Chondrocyte (in vitro differentiated cells): Measurements from ENCODE around the gene SMCHD1. TPM values are rescaled to one million over a fixed set of nuclear protein-coding genes. Genes with fewer than 3 reads are reported as not detected.

Experiments used
- DNase-seq: peaks from one replicate; pipeline ENCODE4 v3.0.0; 2021; ENCODE audit warnings: mixed read lengths, low spot score
- H3K27ac Mint-ChIP-seq: one replicate; pipeline ENCODE4 v1.8.0; 2021; ENCODE audit warnings: mild to moderate bottlenecking, moderate library complexity, mixed read lengths; ENCODE audit not compliant: unreplicated experiment
- H3K27me3 Mint-ChIP-seq: 2 replicates; pipeline ENCODE4 v1.8.0; 2021; ENCODE audit warnings: low read depth, mixed read lengths
- H3K36me3 Mint-ChIP-seq: 2 replicates; pipeline ENCODE4 v1.8.0; 2021; ENCODE audit warnings: low read depth, mixed read lengths
- H3K4me1 Mint-ChIP-seq: 2 replicates; pipeline ENCODE4 v1.8.0; 2021; ENCODE audit warnings: low read depth, mild to moderate bottlenecking, mixed read lengths
- H3K4me3 Mint-ChIP-seq: one replicate; pipeline ENCODE4 v1.8.0; 2021; ENCODE audit warnings: mild to moderate bottlenecking, moderate library complexity, mixed read lengths; ENCODE audit not compliant: unreplicated experiment
- H3K9me3 Mint-ChIP-seq: 2 replicates; pipeline ENCODE4 v1.8.0; 2021; ENCODE audit warnings: low read depth, mixed read lengths
- CTCF ChIP-seq: fragments of 200-600 bp; sonication (generic); IDR thresholded peaks from 2 replicates; pipeline ENCODE4 v1.5.0; 2021; ENCODE audit warnings: antibody characterized with exemption, mild to moderate bottlenecking, moderate library complexity
- total RNA-seq: library from RNA; stranded (reverse); gene quantifications from 3 replicates; pipeline ENCODE4 v1.2.1, GENCODE V29; 2021

Gene SMCHD1
- total RNA-seq, 1 donor from 2014 or later: 27.3 TPM

DNA sequence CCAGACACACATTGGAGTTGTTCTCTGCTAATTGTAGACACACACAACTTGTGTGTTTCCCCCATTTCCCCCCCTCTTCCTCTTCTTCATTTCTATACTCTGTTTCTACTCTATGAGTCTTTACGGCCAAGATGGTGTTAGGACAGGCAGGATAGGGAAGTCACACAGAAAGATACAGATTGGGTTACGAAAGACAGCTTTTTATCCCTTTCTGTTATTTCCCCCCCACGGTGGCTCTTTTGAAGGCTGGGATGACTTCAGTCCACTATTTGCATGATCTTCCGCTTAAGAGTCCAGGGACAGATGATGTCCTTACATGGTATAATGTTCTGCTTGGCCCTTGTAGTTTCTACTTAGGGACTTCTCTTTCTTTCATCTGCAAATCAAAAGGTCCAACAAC is 189.6 kb downstream of the SMCHD1 start:
- no peak for DNase-seq
- TF ChIP-seq CTCF: no peak
- Mint-ChIP-seq H3K4me1 (peaks cover 16% of the 10 kb centered on the region), H3K9me3 (no peaks in the 10 kb centered on the region), H3K27ac (no peak overlapping the region), H3K27me3 (peaks cover 15% of the 10 kb centered on the region), H3K36me3 (no peaks in the 10 kb centered on the region), H3K4me3 (no peak overlapping the region)

DNA sequence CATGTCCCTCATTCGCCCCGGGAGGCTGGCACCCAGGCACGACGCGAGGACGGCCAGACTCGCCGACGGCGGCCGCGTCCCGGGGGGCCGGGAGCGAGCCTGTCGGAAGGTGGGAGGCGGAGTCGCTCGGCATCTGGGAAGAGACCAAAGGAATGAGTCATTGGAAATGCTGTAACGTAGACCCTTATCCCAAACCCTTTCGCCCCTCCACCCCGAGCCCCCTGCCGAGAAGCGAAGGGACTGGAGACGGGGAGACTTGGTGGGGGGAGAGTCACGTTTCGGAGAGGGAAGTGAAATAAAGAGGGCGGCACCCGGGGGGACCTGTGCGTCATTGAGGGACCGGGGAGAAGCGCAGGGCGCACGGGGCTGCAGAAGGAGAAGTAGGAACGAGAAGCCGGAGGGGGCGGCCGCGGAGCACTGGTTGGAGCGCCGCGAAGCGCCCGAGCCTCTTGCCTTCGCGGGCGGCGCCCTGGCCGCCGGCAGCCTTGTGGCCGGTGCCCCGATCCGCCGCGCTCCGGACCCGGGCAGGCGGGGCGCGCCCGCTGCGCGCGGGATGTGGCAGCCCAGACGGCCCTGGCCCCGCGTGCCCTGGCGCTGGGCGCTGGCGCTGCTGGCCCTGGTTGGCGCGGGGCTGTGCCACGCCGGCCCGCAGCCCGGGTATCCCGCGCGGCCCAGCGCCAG is 191.2 kb downstream of the SMCHD1 start, which contains the start of gene EMILIN2:
Gene EMILIN2 (plus strand): TSS at position 371 of the 681 bp plus-strand sequence. CDS start 183 bp downstream, at position 554.
- no peak for DNase-seq
- Mint-ChIP-seq H3K36me3 (no peaks in the 10 kb centered on the region), H3K4me3 (peak within 1 kb of the TSS; percentile 83), H3K27ac (peak within 1 kb of the TSS; percentile 77), H3K9me3 (no peaks in the 10 kb centered on the region), H3K4me1 (peaks cover 16% of the 10 kb centered on the region), H3K27me3 (peaks cover 13% of the 10 kb centered on the region)
- no peak for TF ChIP-seq CTCF

GRCh38 chr18:2847317-2848246 is 192.1 kb downstream of the SMCHD1 start:
- peaks cover 13% of the 10 kb centered on the region for H3K27me3 Mint-ChIP-seq

DNA sequence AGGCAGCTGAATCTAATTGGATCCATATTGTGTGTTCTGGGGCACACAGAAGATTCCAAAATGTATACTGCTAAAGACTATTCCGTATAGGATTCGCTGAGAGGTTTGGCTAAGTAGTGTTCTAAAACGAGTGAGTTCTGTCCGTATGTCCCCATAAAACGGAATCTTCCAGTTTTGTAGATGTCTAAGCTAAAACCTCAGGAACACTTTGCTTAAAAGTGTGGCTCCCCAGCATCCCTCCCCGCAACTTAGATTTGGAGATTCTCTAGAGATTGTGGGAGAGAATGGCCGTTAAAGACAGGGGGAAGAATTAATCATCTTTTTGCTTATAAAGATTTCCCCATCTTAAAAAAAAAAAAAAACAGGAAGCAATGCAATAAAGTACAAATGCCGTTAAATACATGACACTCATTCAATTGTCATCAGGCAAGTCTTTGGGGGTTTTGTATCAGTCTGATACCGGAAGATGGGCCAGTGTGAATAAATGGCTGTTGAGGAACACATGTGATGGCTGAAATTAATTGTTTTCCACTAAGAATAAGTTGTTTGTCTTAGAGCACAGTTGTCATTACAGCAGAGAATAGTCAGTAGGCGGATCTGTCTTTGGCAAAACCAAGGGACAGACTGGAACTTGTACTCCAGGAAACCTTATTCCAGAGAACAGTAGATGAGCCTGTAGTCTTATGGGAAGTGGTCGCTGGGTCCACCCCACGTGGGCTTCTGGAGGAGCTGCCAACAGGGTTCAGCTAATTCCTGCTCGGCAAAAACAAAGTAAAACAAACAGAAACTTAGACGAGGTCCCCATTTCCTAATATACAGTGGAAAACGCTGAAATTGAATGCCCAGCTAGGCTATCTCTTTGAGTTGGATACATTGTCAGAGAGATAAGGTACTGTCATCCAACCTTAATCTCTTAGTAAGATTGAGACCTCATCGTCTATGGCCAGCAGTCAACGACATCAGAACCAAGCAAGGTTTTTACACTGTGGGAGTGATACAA is 193.0 kb downstream of the SMCHD1 start:
- peaks cover 16% of the 10 kb centered on the region for H3K4me1 Mint-ChIP-seq
- H3K27me3 Mint-ChIP-seq: peaks cover 13% of the 10 kb centered on the region
- no peak for DNase-seq
- H3K36me3 Mint-ChIP-seq: no peaks in the 10 kb centered on the region
- no peak for TF ChIP-seq CTCF
- H3K4me3 Mint-ChIP-seq: peak overlapping the region; percentile 76
- no peak overlapping the region for H3K27ac Mint-ChIP-seq
- no peaks in the 10 kb centered on the region for H3K9me3 Mint-ChIP-seq

More at GRCh38 chr18:2847317-2848246, 192.1 kb downstream of the SMCHD1 start:
- no peak for DNase-seq
- Mint-ChIP-seq H3K4me3 (peak overlapping the region; percentile 76), H3K4me1 (peaks cover 16% of the 10 kb centered on the region), H3K9me3 (no peaks in the 10 kb centered on the region), H3K27ac (no peak overlapping the region), H3K36me3 (no peaks in the 10 kb centered on the region)
- no peak for TF ChIP-seq CTCF
